Measurements from ENCODE around the gene EHMT2. TPM values are rescaled to one million over a fixed set of nuclear protein-coding genes. Genes with fewer than 3 reads are reported as not detected.

The EHMT2 gene
- total RNA-seq, 1 donor = 128 TPM

- no peak for DNase-seq (ENCODE audit: low read depth in 2 of 3, low spot score in 2 of 3)
Measured at GRCh38 chr6:31892821-31893220, 4.7 kb downstream of the EHMT2 start.

GRCh38 chr6:31889331-31889972 lies 8.0 kb downstream of the EHMT2 start:
- no peak for DNase-seq (ENCODE audit: low read depth in 2 of 3, low spot score in 2 of 3)

GRCh38 chr6:31888276-31889258 lies 8.9 kb downstream of the EHMT2 start:
- peak in 2 of 3 donors; percentile 44 to 61 for DNase-seq (ENCODE audit: low read depth in 2 of 3, low spot score in 2 of 3)

- no peak for DNase-seq (ENCODE audit: low read depth in 2 of 3, low spot score in 2 of 3)
Measured at GRCh38 chr6:31887173-31888007, 10.1 kb downstream of the EHMT2 start.

- no peak for DNase-seq (ENCODE audit: low read depth in 2 of 3, low spot score in 2 of 3)
Measured at GRCh38 chr6:31886541-31886991, 10.9 kb downstream of the EHMT2 start.

- no peak for DNase-seq (ENCODE audit: low read depth in 2 of 3, low spot score in 2 of 3)
Measured at GRCh38 chr6:31884528-31885035, 12.9 kb downstream of the EHMT2 start.

- DNase-seq (ENCODE audit: low read depth in 2 of 3, low spot score in 2 of 3) = no peak
Measured at GRCh38 chr6:31883676-31884075, 13.8 kb downstream of the EHMT2 start.

GRCh38 chr6:31882344-31882743 lies 15.2 kb downstream of the EHMT2 start:
- DNase-seq (ENCODE audit: low read depth in 2 of 3, low spot score in 2 of 3) = no peak

GRCh38 chr6:31881136-31881859 lies 16.2 kb downstream of the EHMT2 start:
- DNase-seq (ENCODE audit: low read depth in 2 of 3, low spot score in 2 of 3) = no peak

GRCh38 chr6:31880616-31881015 lies 16.9 kb downstream of the EHMT2 start:
- no peak for DNase-seq (ENCODE audit: low read depth in 2 of 3, low spot score in 2 of 3)

- no peak for DNase-seq (ENCODE audit: low read depth in 2 of 3, low spot score in 2 of 3)
Measured at GRCh38 chr6:31879901-31880300, 17.6 kb downstream of the EHMT2 start.

GRCh38 chr6:31879143-31879542 lies 18.4 kb downstream of the EHMT2 start:
- no peak for DNase-seq (ENCODE audit: low read depth in 2 of 3, low spot score in 2 of 3)

- DNase-seq (ENCODE audit: low read depth in 2 of 3, low spot score in 2 of 3) = no peak
Measured at GRCh38 chr6:31878726-31879125, 18.8 kb downstream of the EHMT2 start, which contains the start of gene SLC44A4. TSS of gene SLC44A4 (minus strand) at chr6:31878997. CDS start at chr6:31878980, 17 bp downstream.

- DNase-seq (ENCODE audit: low read depth in 2 of 3, low spot score in 2 of 3) = no peak
Measured at GRCh38 chr6:31878222-31878621, 19.3 kb downstream of the EHMT2 start.

GRCh38 chr6:31877651-31878161 lies 19.8 kb downstream of the EHMT2 start:
- DNase-seq (ENCODE audit: low read depth in 2 of 3, low spot score in 2 of 3) = no peak

- DNase-seq (ENCODE audit: low read depth in 2 of 3, low spot score in 2 of 3) = no peak
Measured at GRCh38 chr6:31877125-31877650, 20.3 kb downstream of the EHMT2 start.

GRCh38 chr6:31876357-31876756 lies 21.1 kb downstream of the EHMT2 start:
- no peak for DNase-seq (ENCODE audit: low read depth in 2 of 3, low spot score in 2 of 3)

GRCh38 chr6:31875877-31876276 lies 21.6 kb downstream of the EHMT2 start:
- no peak for DNase-seq (ENCODE audit: low read depth in 2 of 3, low spot score in 2 of 3)

- no peak for DNase-seq (ENCODE audit: low read depth in 2 of 3, low spot score in 2 of 3)
Measured at GRCh38 chr6:31874836-31875572, 22.5 kb downstream of the EHMT2 start.

All from hematopoietic multipotent progenitor cell (in vitro differentiated cells).